ENCODE measurements around the gene PI4KB.
"Not testable (repeated sequence)": the region's sequence is repeated elsewhere in the genome, so short reads cannot be mapped to it uniquely, and the experiment has no call there.

PI4KB gene

GRCh38 chr1:151277249-151277648, 50.0 kb downstream of the PI4KB start:
- TF ChIP-seq, protein P1, sequence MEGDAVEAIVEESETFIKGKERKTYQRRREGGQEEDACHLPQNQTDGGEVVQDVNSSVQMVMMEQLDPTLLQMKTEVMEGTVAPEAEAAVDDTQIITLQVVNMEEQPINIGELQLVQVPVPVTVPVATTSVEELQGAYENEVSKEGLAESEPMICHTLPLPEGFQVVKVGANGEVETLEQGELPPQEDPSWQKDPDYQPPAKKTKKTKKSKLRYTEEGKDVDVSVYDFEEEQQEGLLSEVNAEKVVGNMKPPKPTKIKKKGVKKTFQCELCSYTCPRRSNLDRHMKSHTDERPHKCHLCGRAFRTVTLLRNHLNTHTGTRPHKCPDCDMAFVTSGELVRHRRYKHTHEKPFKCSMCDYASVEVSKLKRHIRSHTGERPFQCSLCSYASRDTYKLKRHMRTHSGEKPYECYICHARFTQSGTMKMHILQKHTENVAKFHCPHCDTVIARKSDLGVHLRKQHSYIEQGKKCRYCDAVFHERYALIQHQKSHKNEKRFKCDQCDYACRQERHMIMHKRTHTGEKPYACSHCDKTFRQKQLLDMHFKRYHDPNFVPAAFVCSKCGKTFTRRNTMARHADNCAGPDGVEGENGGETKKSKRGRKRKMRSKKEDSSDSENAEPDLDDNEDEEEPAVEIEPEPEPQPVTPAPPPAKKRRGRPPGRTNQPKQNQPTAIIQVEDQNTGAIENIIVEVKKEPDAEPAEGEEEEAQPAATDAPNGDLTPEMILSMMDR (conservative IDR thresholded peaks at IDR 0.05): no peak
- no peak overlapping the region for H3K27ac ChIP-seq

DNA sequence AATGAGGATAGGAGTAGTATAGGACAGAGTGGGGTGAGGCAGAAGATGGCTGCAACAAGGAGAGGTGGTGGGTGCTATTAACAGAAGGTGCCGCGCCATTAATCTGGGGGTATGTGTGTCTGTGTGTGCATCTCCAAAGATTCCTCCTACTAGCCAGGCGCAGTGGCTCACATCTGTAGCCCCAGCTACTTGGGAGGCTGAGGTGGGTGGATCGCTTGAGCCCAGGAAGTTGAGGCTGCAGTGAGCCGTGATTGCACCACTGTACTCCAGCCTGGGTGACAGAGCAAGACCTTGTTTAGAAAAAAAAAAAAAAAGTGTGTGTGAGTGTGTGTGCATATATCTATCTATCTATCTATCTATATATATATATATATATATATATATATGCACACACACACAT, 51.9 kb downstream of the PI4KB start:
- not testable (repeated sequence) for H3K27ac ChIP-seq

- H3K27ac ChIP-seq: no peak overlapping the region
These were observed 53.2 kb downstream of the PI4KB start for GRCh38 chr1:151273924-151274466.

DNA sequence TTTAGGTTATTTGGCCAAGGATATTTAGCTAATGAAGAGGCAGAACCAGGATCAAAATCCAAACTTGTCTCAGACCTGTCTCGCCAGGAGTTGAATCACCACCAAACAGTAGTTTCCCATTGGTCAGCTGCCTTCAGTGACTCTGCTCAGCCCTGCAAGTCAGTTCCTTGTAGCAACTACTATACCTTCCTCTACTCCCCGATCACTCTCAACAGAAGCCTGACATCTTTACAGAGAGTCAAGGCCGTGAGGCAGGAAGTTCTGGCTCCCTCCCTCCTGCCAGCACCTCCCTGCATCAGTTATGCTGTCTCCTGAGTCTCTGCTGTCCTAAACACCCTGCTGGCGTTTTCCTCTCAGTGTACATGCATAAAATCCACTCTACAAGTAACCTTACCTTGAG, 59.5 kb downstream of the PI4KB start:
- TF ChIP-seq, protein P1 (conservative IDR thresholded peaks at IDR 0.05): no peak
- H3K27ac ChIP-seq: no peak overlapping the region

More at GRCh38 chr1:151273924-151274466, 53.2 kb downstream of the PI4KB start:
- TF ChIP-seq, protein P1 (conservative IDR thresholded peaks at IDR 0.05): no peak

DNA sequence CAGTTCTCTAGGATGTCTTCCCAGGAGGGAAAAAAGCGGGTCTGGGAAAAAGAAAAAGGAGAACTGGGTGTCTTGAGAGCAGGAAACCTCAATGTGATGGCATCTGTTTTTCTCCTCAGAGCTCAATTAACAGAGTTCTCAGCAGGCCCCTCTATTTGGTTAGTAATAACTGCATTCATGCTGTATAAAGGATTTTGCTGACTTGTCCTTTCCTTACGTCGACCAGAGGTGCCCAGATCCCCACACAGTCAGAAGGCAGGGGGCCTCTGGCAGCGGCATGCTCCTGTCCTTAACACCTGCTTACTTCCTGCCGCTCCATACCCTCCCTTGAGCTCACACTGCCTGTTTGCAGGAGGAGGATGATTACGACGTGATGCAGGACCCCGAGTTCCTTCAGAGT, 60.4 kb downstream of the PI4KB start:
- TF ChIP-seq, protein P1 (conservative IDR thresholded peaks at IDR 0.05): no peak
- H3K27ac ChIP-seq: no peak overlapping the region

- H3K27ac ChIP-seq: no peak overlapping the region
- TF ChIP-seq, protein P1 (conservative IDR thresholded peaks at IDR 0.05): no peak
These were observed 60.9 kb downstream of the PI4KB start for GRCh38 chr1:151266315-151266714.

GRCh38 chr1:151265446-151266236, 61.6 kb downstream of the PI4KB start:
- H3K27ac ChIP-seq: no peak overlapping the region
- TF ChIP-seq, protein P1 (conservative IDR thresholded peaks at IDR 0.05): no peak

- TF ChIP-seq, protein P1 (conservative IDR thresholded peaks at IDR 0.05): no peak
- no peak overlapping the region for H3K27ac ChIP-seq
These were observed 67.9 kb downstream of the PI4KB start for GRCh38 chr1:151259351-151259750.
